HG02884 (cell line): ENCODE results near the gene MAGI3.
"Not testable (repeated sequence)": the region's sequence is repeated elsewhere in the genome, so short reads cannot be mapped to it uniquely, and the experiment has no call there.

Source experiments
- ATAC-seq: cut with Tn5 transposase; IDR thresholded peaks from one replicate; pipeline ENCODE4 v1.9.1; 2021; ENCODE audit warnings: mild to moderate bottlenecking, moderate library complexity; ENCODE audit not compliant: unreplicated experiment

MAGI3 gene

DNA sequence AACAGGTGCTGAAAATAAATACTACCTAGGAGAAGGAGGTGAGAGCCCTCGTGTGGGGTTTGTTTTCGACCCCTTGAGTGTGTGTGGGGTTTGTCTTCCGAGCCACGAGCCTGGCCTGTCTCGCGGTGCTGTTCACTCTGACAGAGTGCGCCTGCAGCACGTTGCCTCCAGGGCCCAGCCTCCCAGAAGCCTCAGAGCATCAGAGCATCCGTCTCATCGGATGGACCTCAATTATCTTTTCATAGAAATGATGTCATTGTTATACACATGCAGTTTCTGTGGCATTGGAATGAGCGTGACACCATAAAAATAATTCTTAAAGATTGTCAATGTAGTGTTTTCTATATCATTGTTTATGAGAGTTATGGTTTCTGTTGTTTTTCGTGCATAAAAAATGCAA is 119.5 kb downstream of the MAGI3 start:
- ATAC-seq: not testable (repeated sequence)

- ATAC-seq: no peak
Observed at GRCh38 chr1:113511269-113511668, 121.0 kb downstream of the MAGI3 start.

DNA sequence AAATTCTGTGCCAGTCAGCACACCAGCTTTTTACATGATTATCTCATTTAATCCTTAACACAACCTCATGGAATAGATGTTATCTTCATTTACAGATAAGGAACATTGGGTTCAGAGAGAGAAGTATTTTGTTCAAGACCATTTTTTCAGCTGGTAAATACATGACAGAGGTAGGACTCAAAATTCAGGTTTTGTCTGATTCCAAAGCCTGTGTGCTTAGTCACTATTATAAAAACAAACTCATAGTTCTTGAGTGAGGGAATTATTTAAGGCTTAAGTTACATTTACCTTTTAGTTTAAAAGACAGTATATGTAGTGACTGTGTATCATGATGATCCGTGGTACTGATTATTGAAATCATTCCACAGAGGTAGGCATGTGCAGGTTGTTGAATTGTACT is 125.2 kb downstream of the MAGI3 start:
- ATAC-seq: no peak

- ATAC-seq: no peak
Observed at GRCh38 chr1:113517346-113517745, 127.0 kb downstream of the MAGI3 start.

DNA sequence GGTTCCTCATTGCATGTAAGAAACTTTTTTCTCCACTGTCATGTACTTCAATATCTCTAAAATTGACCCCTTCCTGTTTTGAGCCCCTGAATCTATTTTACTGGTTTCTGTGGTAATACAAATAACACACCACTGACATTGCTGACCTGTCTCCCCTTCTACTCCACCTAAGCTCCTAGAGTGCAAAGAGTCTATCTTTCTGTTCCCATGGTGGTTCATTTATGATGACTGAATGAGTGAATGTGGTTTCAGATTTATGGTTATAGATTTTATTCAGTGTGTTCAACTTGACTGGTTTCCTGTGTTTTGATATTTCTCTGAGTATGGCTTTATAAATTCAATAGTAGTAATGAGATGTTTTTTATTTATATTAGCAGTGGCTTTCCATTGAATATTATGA is 127.7 kb downstream of the MAGI3 start:
- ATAC-seq: no peak

- no peak for ATAC-seq
Observed at GRCh38 chr1:113519556-113519955, 129.2 kb downstream of the MAGI3 start.

GRCh38 chr1:113530021-113530420 is 139.7 kb downstream of the MAGI3 start:
- ATAC-seq: no peak

- ATAC-seq: no peak
Observed at GRCh38 chr1:113531321-113531720, 141.0 kb downstream of the MAGI3 start.

DNA sequence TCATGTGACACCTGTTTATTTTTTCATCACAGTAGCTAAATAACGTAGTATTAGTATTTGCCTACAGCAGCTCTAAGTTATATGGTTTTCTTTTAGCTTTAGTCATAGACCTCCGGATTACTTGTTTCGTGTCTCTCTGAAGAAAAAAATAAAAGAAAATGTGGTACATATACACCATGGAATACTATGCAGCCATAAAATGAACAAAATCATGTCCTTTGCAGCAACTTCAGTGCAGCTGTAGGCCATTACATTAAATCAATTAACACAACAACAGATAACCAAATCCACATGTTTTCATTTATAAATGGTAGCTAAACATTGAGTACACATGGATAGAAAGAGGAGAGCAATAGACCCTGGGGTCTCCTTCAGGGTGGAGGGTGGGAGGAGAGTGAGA is 142.7 kb downstream of the MAGI3 start:
- no peak for ATAC-seq

- no peak for ATAC-seq
Observed at GRCh38 chr1:113534130-113534817, 144.0 kb downstream of the MAGI3 start.

GRCh38 chr1:113534875-113535274 is 144.6 kb downstream of the MAGI3 start:
- no peak for ATAC-seq

- no peak for ATAC-seq
Observed at GRCh38 chr1:113536182-113536780, 146.0 kb downstream of the MAGI3 start.

DNA sequence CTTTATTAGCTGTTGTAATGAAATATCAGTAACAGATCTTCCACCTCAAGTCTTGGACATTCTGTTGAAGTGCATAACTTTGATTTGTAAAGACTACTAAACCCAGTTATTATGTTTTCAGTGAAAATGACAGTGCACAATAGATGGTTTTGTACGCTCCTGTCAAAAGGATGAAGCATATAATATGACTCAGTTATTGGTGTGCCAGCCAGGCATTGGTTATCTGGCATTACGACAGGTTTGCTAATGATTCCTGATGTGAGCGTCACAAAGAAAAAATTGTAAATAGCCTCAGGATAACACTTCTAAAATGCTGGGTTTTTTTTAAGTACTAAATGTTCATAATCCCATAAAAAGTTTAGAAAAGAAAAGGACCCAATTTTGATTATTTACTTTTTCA is 147.9 kb downstream of the MAGI3 start:
- ATAC-seq: no peak

- no peak for ATAC-seq
Observed at GRCh38 chr1:113540335-113540734, 150.0 kb downstream of the MAGI3 start.

DNA sequence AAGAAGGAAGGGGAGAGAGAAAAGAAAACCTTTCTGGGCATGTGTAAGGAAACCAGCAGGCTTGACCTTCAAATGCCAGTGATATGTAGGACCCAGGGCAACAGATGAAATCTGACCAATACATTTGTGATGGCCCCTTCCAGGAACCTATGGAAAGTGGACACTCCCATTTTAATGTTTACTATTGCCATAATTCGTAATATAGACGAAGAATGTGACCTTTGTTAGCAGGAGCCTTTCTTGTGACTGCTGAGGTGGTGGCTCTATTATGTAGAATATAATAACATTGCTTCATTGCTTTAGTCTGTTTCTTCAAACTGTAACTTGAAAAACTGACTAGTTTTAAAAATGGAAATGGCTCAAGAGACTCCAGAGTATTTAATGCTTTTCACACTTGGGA is 150.8 kb downstream of the MAGI3 start:
- ATAC-seq: no peak

GRCh38 chr1:113542221-113542701 is 151.9 kb downstream of the MAGI3 start:
- ATAC-seq: no peak

DNA sequence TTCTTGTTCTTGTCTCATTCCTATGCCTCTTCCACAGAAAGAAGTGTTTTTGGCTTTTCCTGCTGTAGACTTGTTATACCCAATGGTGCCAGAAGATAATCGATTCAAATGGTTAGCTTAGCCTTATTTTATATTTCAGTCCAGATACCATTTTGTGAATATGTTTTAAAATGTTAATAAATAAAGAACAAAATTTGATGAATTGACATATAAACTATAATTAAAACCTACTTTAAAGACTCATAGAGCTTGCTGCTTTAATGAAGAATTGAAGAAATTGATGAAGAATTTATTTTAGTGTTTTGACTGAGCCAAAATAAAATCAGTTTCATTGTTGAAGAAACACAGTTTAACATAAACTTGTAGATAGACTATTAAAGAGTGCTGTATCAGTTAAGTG is 152.8 kb downstream of the MAGI3 start:
- no peak for ATAC-seq

DNA sequence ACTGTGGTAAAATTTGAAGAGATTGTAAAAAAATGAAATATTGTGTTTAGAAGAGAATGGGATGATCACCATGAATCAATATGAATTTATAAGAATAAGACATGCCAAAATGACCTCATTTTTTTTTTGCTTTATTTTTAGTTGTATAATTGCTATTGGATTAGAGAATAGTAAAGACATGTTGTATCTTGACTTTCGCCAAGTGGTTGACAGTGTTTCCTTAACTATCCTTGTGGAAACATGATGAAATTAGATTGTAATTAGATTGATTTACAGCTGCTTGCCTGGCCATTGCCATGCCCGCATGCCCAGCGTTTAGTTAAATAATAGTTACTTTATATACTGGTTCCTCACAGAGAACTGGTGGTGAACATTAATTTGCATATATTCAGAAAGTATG is 154.9 kb downstream of the MAGI3 start:
- no peak for ATAC-seq

GRCh38 chr1:113545626-113546025 is 155.3 kb downstream of the MAGI3 start:
- no peak for ATAC-seq

DNA sequence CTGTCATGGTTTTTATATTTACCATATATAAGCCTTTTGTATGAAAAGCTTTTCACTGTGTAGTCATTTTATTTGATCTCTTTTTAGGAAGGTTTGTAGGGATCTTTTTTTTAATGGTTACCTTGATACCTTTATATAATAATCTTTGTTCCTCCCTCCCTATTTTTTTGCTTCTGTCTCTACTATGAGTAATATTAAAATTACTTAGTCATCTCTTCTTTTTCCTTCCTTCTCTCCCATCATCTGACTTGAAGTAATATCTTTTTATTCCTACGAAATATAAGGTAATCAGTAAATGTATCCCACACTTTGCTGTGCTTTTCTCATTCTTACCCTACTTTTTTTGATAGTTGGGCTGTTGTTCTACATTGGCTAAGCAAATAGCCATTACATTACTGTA is 161.4 kb downstream of the MAGI3 start:
- ATAC-seq: no peak

GRCh38 chr1:113552244-113552643 is 161.9 kb downstream of the MAGI3 start:
- ATAC-seq: no peak

GRCh38 chr1:113557187-113557586 is 166.9 kb downstream of the MAGI3 start:
- no peak for ATAC-seq

- ATAC-seq: no peak
Observed at GRCh38 chr1:113565621-113566020, 175.3 kb downstream of the MAGI3 start.
